Measurements from ENCODE around the gene MLEC. TPM values are rescaled to one million over a fixed set of nuclear protein-coding genes. Genes with fewer than 3 reads are reported as not detected.
A peak's percentile ranks its signal among the peaks of the same experiment; 100 is the strongest.

Gene MLEC
- total RNA-seq, 1 donor from 2014 or later, result 172 TPM

DNA sequence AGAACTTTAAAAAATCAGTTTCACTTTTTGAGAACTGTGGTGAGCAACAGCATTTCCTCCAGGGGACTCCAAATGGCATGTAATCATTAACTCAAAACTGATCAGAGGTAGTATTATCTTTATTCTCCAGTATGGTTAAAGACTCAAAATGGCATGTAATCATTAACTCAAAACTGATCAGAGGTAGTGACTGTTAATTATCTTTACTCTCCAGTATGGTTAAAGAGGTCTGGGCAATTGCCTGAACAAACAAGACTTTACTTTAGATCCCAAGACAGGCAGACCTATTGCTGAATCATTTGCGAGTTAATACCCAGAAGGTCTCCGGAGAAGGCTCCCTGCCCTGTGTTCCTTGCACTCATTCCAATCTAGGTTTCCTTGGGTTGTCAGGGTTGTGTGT lies 32.1 kb downstream of the MLEC start:
- Mint-ChIP-seq H3K27ac (peak overlapping the region; percentile 82), H3K36me3 (peaks cover 29% of the 10 kb centered on the region), H3K4me1 (ENCODE audit: unreplicated experiment) (peaks cover 24% of the 10 kb centered on the region), H3K27me3 (no peaks in the 10 kb centered on the region), H3K9me3 (no peaks in the 10 kb centered on the region), H3K4me3 (peak overlapping the region; percentile 52)
- TF ChIP-seq CTCF (conservative IDR thresholded peaks at IDR 0.05), result no peak
- DNase-seq (ENCODE audit: extremely low spot score, unreplicated experiment), result no peak

- Mint-ChIP-seq H3K27ac (peak overlapping the region; percentile 82), H3K4me3 (peak overlapping the region; percentile 52), H3K36me3 (peaks cover 28% of the 10 kb centered on the region)
These were observed 32.7 kb downstream of the MLEC start for GRCh38 chr12:120719496-120720233.

DNA sequence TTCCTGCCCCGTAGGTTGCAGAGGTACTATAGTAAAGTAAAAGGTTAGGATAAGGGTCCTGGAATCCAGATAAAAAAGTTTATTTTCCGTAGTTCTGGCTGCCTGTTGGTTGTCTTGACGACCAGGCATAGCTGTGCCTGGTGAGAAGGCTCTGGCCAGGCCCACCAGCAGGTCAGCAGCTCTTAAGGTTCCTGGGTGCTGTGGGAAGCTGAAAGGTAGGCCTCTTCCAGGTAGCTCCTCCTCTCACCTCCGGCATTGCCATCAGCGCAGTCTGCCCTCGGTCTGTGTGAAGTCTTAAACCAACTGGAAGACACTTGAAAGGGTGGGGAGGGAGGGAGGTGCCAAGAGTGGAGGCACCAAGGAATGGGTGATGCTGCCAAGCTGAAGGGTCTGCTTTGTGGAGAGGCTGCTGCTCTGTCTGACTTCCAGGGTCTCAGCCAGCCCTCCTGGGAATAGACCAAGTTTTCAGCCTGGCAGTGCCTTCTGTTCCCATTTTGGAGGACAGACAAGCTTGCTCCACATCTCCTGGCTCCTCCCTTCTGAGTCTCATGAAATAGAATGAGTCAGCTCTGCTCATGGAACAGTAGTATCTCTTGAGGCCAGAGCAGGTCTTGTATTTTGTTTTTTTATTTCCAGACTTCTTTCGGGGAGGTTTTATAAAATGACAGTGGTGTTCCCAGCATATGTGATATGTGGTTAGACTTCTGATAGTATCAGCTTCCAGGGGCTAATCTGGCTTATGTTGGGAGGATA lies 33.5 kb downstream of the MLEC start:
- DNase-seq (ENCODE audit: extremely low spot score, unreplicated experiment), result no peak
- Mint-ChIP-seq H3K9me3 (no peaks in the 10 kb centered on the region), H3K4me1 (ENCODE audit: unreplicated experiment) (peaks cover 33% of the 10 kb centered on the region), H3K36me3 (peaks cover 28% of the 10 kb centered on the region), H3K27me3 (no peaks in the 10 kb centered on the region), H3K4me3 (no peak overlapping the region), H3K27ac (no peak overlapping the region)
- TF ChIP-seq CTCF (conservative IDR thresholded peaks at IDR 0.05), result no peak

More at GRCh38 chr12:120719496-120720233, 32.7 kb downstream of the MLEC start:
- no peak for TF ChIP-seq CTCF (conservative IDR thresholded peaks at IDR 0.05)
- Mint-ChIP-seq H3K27me3 (no peaks in the 10 kb centered on the region), H3K9me3 (no peaks in the 10 kb centered on the region), H3K4me1 (ENCODE audit: unreplicated experiment) (peaks cover 26% of the 10 kb centered on the region)
- no peak for DNase-seq (ENCODE audit: extremely low spot score, unreplicated experiment)

DNA sequence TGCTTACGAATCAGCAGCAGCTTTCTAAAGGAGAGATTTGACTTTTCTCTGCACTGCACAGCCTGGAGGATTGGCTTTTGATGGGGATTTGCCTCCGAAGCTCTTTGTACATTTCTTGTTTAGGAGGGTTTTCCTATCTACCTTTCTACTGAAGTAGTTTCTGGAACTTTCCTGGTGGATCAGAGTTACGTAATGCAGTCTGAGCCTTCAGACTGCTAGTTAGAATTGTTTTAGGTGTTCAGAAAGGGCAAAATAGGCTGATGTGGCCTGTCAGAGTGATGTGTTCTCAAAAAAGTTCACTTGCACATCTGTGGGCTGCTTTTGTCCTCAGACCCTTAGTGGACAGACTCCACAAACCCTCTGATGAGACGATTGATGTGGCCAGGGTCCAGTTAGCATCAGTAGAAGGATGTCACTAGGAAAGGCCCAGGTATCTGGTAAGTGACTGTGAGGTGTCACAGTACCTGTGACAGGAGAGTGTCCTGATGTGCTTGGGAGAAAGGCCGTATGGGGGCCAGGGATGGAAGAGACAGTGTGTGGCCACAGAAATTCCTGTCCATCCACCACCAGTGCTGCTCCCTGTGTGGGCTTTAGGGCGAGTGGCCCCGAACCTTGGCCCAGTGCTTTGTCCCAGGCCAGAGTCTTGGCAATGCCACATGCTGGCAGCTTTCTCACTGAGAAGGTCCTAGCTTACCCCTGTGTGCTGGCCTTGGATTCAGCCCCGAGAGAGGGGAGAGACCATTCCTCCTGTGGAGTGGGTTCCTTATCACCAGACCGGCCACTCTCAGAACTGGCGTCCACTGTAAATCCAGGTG lies 34.2 kb downstream of the MLEC start:
- H3K9me3 Mint-ChIP-seq, result no peaks in the 10 kb centered on the region
- no peaks in the 10 kb centered on the region for H3K27me3 Mint-ChIP-seq
- peaks cover 27% of the 10 kb centered on the region for H3K36me3 Mint-ChIP-seq
- no peak overlapping the region for H3K4me3 Mint-ChIP-seq
- peaks cover 34% of the 10 kb centered on the region for H3K4me1 Mint-ChIP-seq (ENCODE audit: unreplicated experiment)
- TF ChIP-seq CTCF (conservative IDR thresholded peaks at IDR 0.05), result no peak
- H3K27ac Mint-ChIP-seq, result no peak overlapping the region
- DNase-seq (ENCODE audit: extremely low spot score, unreplicated experiment), result no peak

DNA sequence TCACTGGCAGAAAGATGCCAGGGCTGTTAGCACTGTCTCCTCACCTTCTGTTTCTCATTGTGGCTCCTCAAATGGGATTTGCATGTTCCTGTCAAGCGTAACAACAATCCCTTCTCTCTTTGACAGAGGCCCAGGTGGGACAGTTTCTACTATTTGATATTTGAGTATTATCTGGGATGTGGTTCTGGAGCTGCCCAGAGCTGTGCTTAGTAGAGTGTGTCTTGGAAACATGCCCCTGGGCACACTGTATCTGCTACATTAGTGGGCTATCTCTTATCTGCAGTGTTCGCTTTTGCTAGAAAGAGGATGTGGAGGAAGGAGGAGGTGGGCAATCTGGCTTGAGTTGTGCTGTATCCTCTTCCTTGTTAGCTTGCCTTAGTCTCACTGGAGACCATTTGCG lies 34.9 kb downstream of the MLEC start:
- Mint-ChIP-seq H3K4me3 (peak overlapping the region; percentile 47), H3K4me1 (ENCODE audit: unreplicated experiment) (peaks cover 33% of the 10 kb centered on the region), H3K36me3 (peaks cover 22% of the 10 kb centered on the region), H3K9me3 (no peaks in the 10 kb centered on the region), H3K27me3 (no peaks in the 10 kb centered on the region), H3K27ac (no peak overlapping the region)
- no peak for TF ChIP-seq CTCF (conservative IDR thresholded peaks at IDR 0.05)
- no peak for DNase-seq (ENCODE audit: extremely low spot score, unreplicated experiment)
